Coronary artery (tissue), 2 donors: Measurements from ENCODE around the gene SH3BGRL3.
A peak's percentile ranks its signal among the peaks of the same experiment; 100 is the strongest.
"Not testable (repeated sequence)": the region's sequence is repeated elsewhere in the genome, so short reads cannot be mapped to it uniquely, and the experiment has no call there.

ENCODE experiments used
- DNase-seq: peaks from one replicate; pipeline ENCODE4 v3.0.0-alpha.2; 2017; ENCODE audit warnings: low spot score
- H3K27ac ChIP-seq, 2 donors: fragments of 200-600 bp; sonication (generic); one replicate each; pipeline ENCODE4 v1.5.1; 2016 to 2019
- H3K4me3 ChIP-seq: fragments of 200-600 bp; sonication (generic); 2 replicates; pipeline ENCODE4 v1.5.1; 2016; ENCODE audit warnings: mild to moderate bottlenecking, moderate library complexity
- CTCF ChIP-seq: fragments of 200-600 bp; sonication (generic); IDR thresholded peaks from one replicate; pipeline ENCODE4 v1.5.1; 2019; ENCODE audit warnings: antibody characterized with exemption

The SH3BGRL3 gene

GRCh38 chr1:26321315-26322041 lies 41.6 kb downstream of the SH3BGRL3 start:
- peak; percentile 92 for DNase-seq
- TF ChIP-seq CTCF, result peak; percentile 72
- Histone ChIP-seq H3K27ac (no peak overlapping the region), H3K4me3 (no peak overlapping the region)

GRCh38 chr1:26322042-26322331 lies 42.1 kb downstream of the SH3BGRL3 start:
- no peak overlapping the region for H3K27ac ChIP-seq
- no peak for DNase-seq

GRCh38 chr1:26323382-26323781 lies 43.5 kb downstream of the SH3BGRL3 start:
- DNase-seq, result no peak
- no peak overlapping the region for H3K27ac ChIP-seq
- no peak for TF ChIP-seq CTCF
- no peak overlapping the region for H3K4me3 ChIP-seq

More at GRCh38 chr1:26322042-26322331, 42.1 kb downstream of the SH3BGRL3 start:
- no peak for TF ChIP-seq CTCF
- no peak overlapping the region for H3K4me3 ChIP-seq

- Histone ChIP-seq H3K4me3 (no peak overlapping the region), H3K27ac (no peak overlapping the region)
- TF ChIP-seq CTCF, result no peak
- DNase-seq, result no peak
These were observed 44.7 kb downstream of the SH3BGRL3 start for GRCh38 chr1:26324550-26324949.

GRCh38 chr1:26327956-26328362 lies 48.1 kb downstream of the SH3BGRL3 start:
- DNase-seq, result no peak
- no peak for TF ChIP-seq CTCF
- Histone ChIP-seq H3K27ac (no peak overlapping the region), H3K4me3 (no peak overlapping the region)

GRCh38 chr1:26328597-26328996 lies 48.7 kb downstream of the SH3BGRL3 start:
- Histone ChIP-seq H3K4me3 (no peak overlapping the region), H3K27ac (no peak overlapping the region)
- no peak for DNase-seq
- no peak for TF ChIP-seq CTCF

- not testable (repeated sequence) for H3K4me3 ChIP-seq, H3K27ac ChIP-seq, DNase-seq
These were observed 49.5 kb downstream of the SH3BGRL3 start for GRCh38 chr1:26329380-26329779.
